GM12875 (cell line): Measurements from ENCODE around the gene YEATS2.

Experiments used
- H3K4me3 ChIP-seq: one replicate; pipeline ENCODE4 v1.5.1; 2011; ENCODE audit warnings: low read depth, low read length, control low read depth
- CTCF ChIP-seq: IDR thresholded peaks from 2 replicates; pipeline ENCODE4 v1.5.1; 2011; ENCODE audit warnings: low read depth, mild to moderate bottlenecking, control low read depth, inconsistent platforms, low read length, moderate library complexity, borderline replicate concordance; ENCODE audit not compliant: insufficient read depth

The YEATS2 gene

GRCh38 chr3:183800243-183800863 is 102.8 kb downstream of the YEATS2 start:
- no peak overlapping the region for H3K4me3 ChIP-seq

GRCh38 chr3:183801601-183802000 is 104.0 kb downstream of the YEATS2 start:
- TF ChIP-seq CTCF: no peak
- no peak overlapping the region for H3K4me3 ChIP-seq

More at GRCh38 chr3:183800243-183800863, 102.8 kb downstream of the YEATS2 start:
- TF ChIP-seq CTCF: no peak

GRCh38 chr3:183802989-183803388 is 105.4 kb downstream of the YEATS2 start:
- TF ChIP-seq CTCF: no peak
- no peak overlapping the region for H3K4me3 ChIP-seq

GRCh38 chr3:183807209-183807728 is 109.7 kb downstream of the YEATS2 start:
- no peak overlapping the region for H3K4me3 ChIP-seq
- TF ChIP-seq CTCF: no peak

- no peak overlapping the region for H3K4me3 ChIP-seq
- no peak for TF ChIP-seq CTCF
These were observed 110.3 kb downstream of the YEATS2 start for GRCh38 chr3:183807881-183808280.

GRCh38 chr3:183808355-183808754 is 110.8 kb downstream of the YEATS2 start:
- TF ChIP-seq CTCF: no peak
- no peak overlapping the region for H3K4me3 ChIP-seq

GRCh38 chr3:183809270-183809669 is 111.7 kb downstream of the YEATS2 start:
- TF ChIP-seq CTCF: no peak
- H3K4me3 ChIP-seq: no peak overlapping the region
